Measurements from ENCODE around the gene FOXP3. TPM values are rescaled to one million over a fixed set of nuclear protein-coding genes. Genes with fewer than 3 reads are reported as not detected.
A peak's percentile ranks its signal among the peaks of the same experiment; 100 is the strongest.

FOXP3 gene
- total and polyA plus RNA-seq, 8 donors = 0.04 to 0.16 (median 0.12) TPM; not detected in 5

- Histone ChIP-seq H3K27me3 (no peaks in the 10 kb centered on the region), H3K27ac (no peak overlapping the region), H3K4me1 (no peaks in the 10 kb centered on the region), H3K9me3 (no peaks in the 10 kb centered on the region), H3K36me3 (no peaks in the 10 kb centered on the region), H3K4me3 (no peak overlapping the region)
- no peak for ATAC-seq
- TF ChIP-seq CTCF (IDR thresholded peaks at IDR 0.05) = no peak
- whole genome bisulfite sequencing, 2 donors = 44 to 56% methylated on average over 3 of the region's 3 CpGs
- intact Hi-C loops (cut with DNase I) = no loop called here
- no peak for DNase-seq
- no peak for FAIRE-seq
Measured at GRCh38 chrX:49277535-49277830, 13.0 kb upstream of the FOXP3 start.

DNA sequence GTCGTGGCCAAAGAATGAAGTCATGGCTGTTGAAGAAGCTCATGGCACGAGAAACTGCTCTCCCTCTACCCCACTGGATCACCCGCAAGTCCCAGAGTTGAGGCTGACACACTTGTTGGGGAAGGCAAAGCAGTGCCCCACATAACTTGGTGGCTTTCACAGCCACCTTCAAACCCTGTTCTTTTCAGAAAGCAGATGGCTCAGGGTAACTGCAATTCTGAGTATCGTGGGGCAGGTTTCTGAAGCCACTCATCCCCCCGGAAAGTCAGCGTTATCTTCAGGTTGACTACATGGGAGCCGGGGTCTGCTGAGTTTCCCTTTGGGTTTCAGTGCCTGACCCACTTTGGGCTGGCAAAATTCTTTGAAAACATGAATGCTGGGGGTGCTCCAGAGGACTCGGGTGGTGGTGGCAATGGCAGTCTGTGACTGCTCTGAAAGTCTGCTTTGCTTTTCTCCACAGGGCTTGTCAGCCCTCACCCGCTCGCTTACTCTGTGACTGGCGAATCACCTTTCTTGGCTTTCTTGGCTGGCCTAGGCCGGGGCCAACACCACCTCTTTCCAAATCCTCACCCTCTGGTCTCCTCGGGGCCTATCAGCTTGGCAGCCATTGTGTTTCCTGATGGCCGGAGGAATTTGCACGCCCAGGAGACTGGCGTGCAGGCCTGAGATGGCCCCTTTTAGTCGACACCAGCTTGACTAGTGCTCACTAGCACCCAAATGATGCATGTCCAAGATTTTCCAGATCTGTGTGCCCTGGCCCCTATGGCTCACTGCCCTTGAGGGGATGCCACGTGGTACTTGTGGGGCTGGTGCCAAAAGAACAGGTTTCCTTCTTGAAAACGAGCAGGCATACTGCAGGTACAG is 12.4 kb upstream of the FOXP3 start:
- H3K27ac ChIP-seq = no peak overlapping the region
- ATAC-seq (peak; percentile 58 to 73 (median 70)), DNase-seq (peak in 4 of 6 donors; percentile 20 to 50 (median 50)), FAIRE-seq (no peak)
- no peak for TF ChIP-seq CTCF (IDR thresholded peaks at IDR 0.05)
- 55 to 59% methylated on average over 19 of the region's 19 CpGs for WGBS, 2 donors
- intact Hi-C loops (cut with DNase I) = no loop called here
- no peaks in the 10 kb centered on the region for H3K4me1 ChIP-seq
- no peaks in the 10 kb centered on the region for H3K9me3 ChIP-seq
- H3K36me3 ChIP-seq = no peaks in the 10 kb centered on the region
- no peak overlapping the region for H3K4me3 ChIP-seq
- H3K27me3 ChIP-seq = no peaks in the 10 kb centered on the region

DNA sequence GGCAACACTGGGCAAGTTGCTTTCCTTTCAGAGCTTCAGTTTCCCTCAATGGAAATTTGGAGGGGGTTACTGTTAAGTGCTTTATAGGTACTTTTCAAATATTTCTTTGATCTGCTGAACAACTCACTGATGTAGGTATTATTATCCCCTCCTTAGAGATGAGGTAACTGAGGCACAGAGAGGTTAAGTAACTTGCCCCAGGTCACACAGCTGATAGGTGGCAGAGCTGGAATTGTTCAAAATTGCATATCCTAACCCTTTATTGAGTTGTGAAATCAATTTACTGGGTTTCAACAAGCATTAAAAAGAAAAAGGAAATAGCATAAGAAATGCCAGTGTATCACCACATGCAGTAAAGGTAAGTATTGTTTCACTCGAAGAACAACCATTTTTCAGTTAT is 11.7 kb upstream of the FOXP3 start:
- no peak overlapping the region for H3K4me3 ChIP-seq
- no peaks in the 10 kb centered on the region for H3K36me3 ChIP-seq
- peaks cover 0 to 3% (median 0%) of the 10 kb centered on the region in 4 donors for H3K27me3 ChIP-seq
- FAIRE-seq (no peak), DNase-seq (no peak), ATAC-seq (no peak)
- H3K4me1 ChIP-seq = no peaks in the 10 kb centered on the region
- H3K9me3 ChIP-seq = no peaks in the 10 kb centered on the region
- TF ChIP-seq CTCF (IDR thresholded peaks at IDR 0.05) = no peak
- no peak overlapping the region for H3K27ac ChIP-seq
- 57 to 72% methylated on average over 1 of the region's 1 CpG for WGBS, 2 donors
- intact Hi-C loops (cut with DNase I) = no loop called here

GRCh38 chrX:49273181-49273727 is 8.7 kb upstream of the FOXP3 start:
- TF ChIP-seq CTCF (IDR thresholded peaks at IDR 0.05) = no peak
- Histone ChIP-seq H3K27me3 (peaks cover 0 to 6% (median 0%) of the 10 kb centered on the region in 4 donors), H3K9me3 (no peaks in the 10 kb centered on the region), H3K4me1 (peaks cover 0 to 5% (median 0%) of the 10 kb centered on the region in 3 donors), H3K36me3 (no peaks in the 10 kb centered on the region), H3K27ac (no peak overlapping the region), H3K4me3 (no peak overlapping the region)
- 74 to 76% methylated on average over 8 of the region's 8 CpGs for WGBS, 2 donors
- intact Hi-C loops (cut with DNase I) = no loop called here
- DNase-seq (peak in 1 of 6 donors; percentile 10), ATAC-seq (no peak), FAIRE-seq (no peak)

GRCh38 chrX:49272421-49272820 is 7.9 kb upstream of the FOXP3 start:
- FAIRE-seq (no peak), ATAC-seq (no peak), DNase-seq (peak in 2 of 6 donors; percentile 3 to 14)
- TF ChIP-seq CTCF (IDR thresholded peaks at IDR 0.05) = no peak
- H3K27ac ChIP-seq = no peak overlapping the region
- 29 to 43% methylated on average over 6 of the region's 6 CpGs for WGBS, 2 donors
- intact Hi-C loops (cut with DNase I) = no loop called here
- H3K36me3 ChIP-seq = no peaks in the 10 kb centered on the region
- no peaks in the 10 kb centered on the region for H3K9me3 ChIP-seq
- H3K27me3 ChIP-seq = peaks cover 0 to 6% (median 0%) of the 10 kb centered on the region in 4 donors
- H3K4me1 ChIP-seq = peaks cover 0 to 5% (median 0%) of the 10 kb centered on the region in 3 donors
- H3K4me3 ChIP-seq = no peak overlapping the region

Data from pancreas (tissue), 10 donors.